H1 (cell line): ENCODE results near the gene COL6A3. TPM values are rescaled to one million over a fixed set of nuclear protein-coding genes. Genes with fewer than 3 reads are reported as not detected.

Source experiments
- CTCF ChIA-PET: fragments of 300-600 bp; sonication (Branson Sonifier 250); formaldehyde crosslinking; loops from one replicate; lab custom pipeline; 2021; ENCODE audit not compliant: partially characterized antibody; lab: Charles Lee
- POLR2A ChIA-PET: fragments of 300-600 bp; sonication (Branson Sonifier 250); formaldehyde crosslinking; loops from one replicate; lab custom pipeline; 2021; ENCODE audit warnings: inconsistent platforms; ENCODE audit not compliant: partially characterized antibody; lab: Charles Lee
- DNase-seq, 2 experiments: peaks; one replicate each; pipeline versions ENCODE4 v3.0.0 to v3.0.0-alpha.2; 2010 to 2022; ENCODE audit warnings: low spot score in 2 of 2, low read depth in 1 of 2, mixed read lengths in 1 of 2
- FAIRE-seq: peaks from 2 replicates; lab custom pipeline; 2011; peaks lifted over from hg19 to GRCh38; lab: Jason Lieb, UNC
- H2AFZ ChIP-seq: 2 replicates; pipeline ENCODE4 v1.8.1; 2012; ENCODE audit warnings: low read length, inconsistent platforms
- H2AK5ac ChIP-seq: 2 replicates; pipeline ENCODE4 v1.6.1; 2013; ENCODE audit warnings: low read depth, low read length
- H2BK120ac ChIP-seq: replicated peaks from 2 replicates; pipeline ENCODE3; 2013; ENCODE audit warnings: low read depth, low read length, inconsistent platforms
- H2BK12ac ChIP-seq: 2 replicates; pipeline ENCODE4 v1.6.1; 2013; ENCODE audit warnings: low read depth, low read length
- H2BK15ac ChIP-seq: 2 replicates; pipeline ENCODE4 v1.6.1; 2013; ENCODE audit warnings: low read length
- H2BK20ac ChIP-seq: 2 replicates; pipeline ENCODE4 v1.6.1; 2013; ENCODE audit warnings: low read length
- H2BK5ac ChIP-seq: 2 replicates; pipeline ENCODE4 v1.6.1; 2013; ENCODE audit warnings: low read depth, low read length
- H3K14ac ChIP-seq: 2 replicates; pipeline ENCODE4 v1.6.1; 2013; ENCODE audit warnings: inconsistent platforms; ENCODE audit not compliant: insufficient read length
- H3K18ac ChIP-seq: 2 replicates; pipeline ENCODE4 v1.6.1; 2013; ENCODE audit warnings: low read length; ENCODE audit errors: extremely low read depth
- H3K23ac ChIP-seq: 2 replicates; pipeline ENCODE4 v1.6.1; 2013; ENCODE audit warnings: inconsistent platforms; ENCODE audit not compliant: insufficient read length
- H3K23me2 ChIP-seq: 2 replicates; pipeline ENCODE4 v1.6.1; 2013; ENCODE audit warnings: low read depth, low read length
- H3K27ac ChIP-seq: 2 replicates; pipeline ENCODE4 v1.6.1; 2011; ENCODE audit warnings: low read depth, low read length, inconsistent platforms
- H3K27me3 ChIP-seq, 4 experiments: replicated peaks in 1 of 4; 1 replicate in 1 of 4; 2 replicates in 3 of 4; pipeline versions ENCODE4 v1.6.1 to v1.8.1; 2011 to 2013; ENCODE audit warnings: low read length in 3 of 4, mild to moderate bottlenecking in 3 of 4, inconsistent platforms in 2 of 4, mixed read lengths in 2 of 4, moderate library complexity in 1 of 4; ENCODE audit not compliant: control insufficient read depth in 3 of 4, insufficient read depth in 3 of 4; ENCODE audit errors: extremely low read depth in 1 of 4
- H3K36me3 ChIP-seq, 4 experiments: 2 replicates each; pipeline versions ENCODE4 v1.6.1 to v1.8.1; 2011 to 2013; ENCODE audit warnings: mild to moderate bottlenecking in 4 of 4, low read length in 3 of 4, moderate library complexity in 2 of 4, control low read depth in 1 of 4, inconsistent platforms in 1 of 4; ENCODE audit not compliant: insufficient read depth in 4 of 4, control insufficient read depth in 2 of 4
- H3K4ac ChIP-seq: replicated peaks from 2 replicates; pipeline ENCODE3; 2013; ENCODE audit warnings: low read length, low read depth, mixed read lengths, inconsistent platforms; ENCODE audit not compliant: insufficient read length
- H3K4me1 ChIP-seq, 4 experiments: replicated peaks in 1 of 4; 1 replicate in 1 of 4; 2 replicates in 3 of 4; pipeline versions ENCODE4 v1.6.1 to v1.8.1; 2011 to 2013; ENCODE audit warnings: low read length in 3 of 4, inconsistent platforms in 2 of 4, mixed read lengths in 1 of 4; ENCODE audit not compliant: insufficient read depth in 4 of 4, control insufficient read depth in 3 of 4
- H3K4me2 ChIP-seq, 2 experiments: 2 replicates each; pipeline versions ENCODE4 v1.6.1 to v1.8.1; 2011 to 2013; ENCODE audit warnings: low read depth in 2 of 2, low read length in 2 of 2, control low read depth in 1 of 2, inconsistent platforms in 1 of 2, mild to moderate bottlenecking in 1 of 2; ENCODE audit not compliant: insufficient read depth in 1 of 2
- H3K4me3 ChIP-seq, 4 experiments: fragments of 200-600, 300-600 bp in 1 of 4; sonication (generic), shearing (Covaris generic), sonication (Bioruptor Twin) in 1 of 4; 2 replicates each; pipeline versions ENCODE4 v1.5.1 to v1.8.1; 2011 to 2016; ENCODE audit warnings: low read length in 4 of 4, low read depth in 3 of 4, control low read depth in 2 of 4, inconsistent platforms in 2 of 4, mild to moderate bottlenecking in 2 of 4, mixed read lengths in 1 of 4, moderate library complexity in 1 of 4; ENCODE audit not compliant: insufficient read depth in 2 of 4; ENCODE audit errors: extremely low read depth in 1 of 4
- H3K56ac ChIP-seq: replicated peaks from 2 replicates; pipeline ENCODE3; 2013; ENCODE audit warnings: low read depth, mild to moderate bottlenecking, mixed read lengths, low read length, inconsistent platforms; ENCODE audit not compliant: insufficient read length
- H3K79me1 ChIP-seq: 2 replicates; pipeline ENCODE4 v1.6.1; 2013; ENCODE audit warnings: low read depth, low read length, control low read depth
- H3K79me2 ChIP-seq, 2 experiments: 2 replicates each; pipeline versions ENCODE4 v1.6.1 to v1.8.1; 2012 to 2013; ENCODE audit warnings: low read length in 2 of 2, mild to moderate bottlenecking in 2 of 2, inconsistent platforms in 1 of 2; ENCODE audit not compliant: insufficient read depth in 2 of 2, control insufficient read depth in 1 of 2
- H3K9ac ChIP-seq, 4 experiments: replicated peaks in 1 of 4; 1 replicate in 1 of 4; 2 replicates in 3 of 4; pipeline versions ENCODE4 v1.6.1 to v1.8.1; 2011 to 2013; ENCODE audit warnings: low read depth in 3 of 4, low read length in 3 of 4, control low read depth in 2 of 4, mild to moderate bottlenecking in 2 of 4, moderate library complexity in 2 of 4, inconsistent platforms in 1 of 4; ENCODE audit errors: extremely low read depth in 1 of 4
- H3K9me3 ChIP-seq, 2 experiments: 2 replicates each; pipeline versions ENCODE4 v1.6.1 to v1.8.1; 2012 to 2013; ENCODE audit warnings: mild to moderate bottlenecking in 2 of 2, moderate library complexity in 2 of 2, control low read depth in 1 of 2, inconsistent platforms in 1 of 2, low read depth in 1 of 2, low read length in 1 of 2, mixed read lengths in 1 of 2; ENCODE audit not compliant: insufficient read depth in 2 of 2
- H4K20me1 ChIP-seq, 2 experiments: replicated peaks in 1 of 2; 2 replicates each; pipeline versions ENCODE3 to v1.8.1; 2011 to 2013; ENCODE audit warnings: inconsistent platforms in 2 of 2, low read length in 2 of 2, mild to moderate bottlenecking in 1 of 2; ENCODE audit not compliant: insufficient read depth in 2 of 2, control insufficient read depth in 1 of 2
- H4K5ac ChIP-seq: 2 replicates; pipeline ENCODE4 v1.6.1; 2013; ENCODE audit warnings: low read length, low read depth, mixed read lengths, inconsistent platforms; ENCODE audit not compliant: insufficient read length
- H4K8ac ChIP-seq: 2 replicates; pipeline ENCODE4 v1.8.0; 2013; ENCODE audit warnings: mild to moderate bottlenecking, moderate library complexity, low read length, inconsistent platforms; ENCODE audit not compliant: insufficient read depth; ENCODE audit errors: extremely low read depth
- H4K91ac ChIP-seq: replicated peaks from 2 replicates; pipeline ENCODE3; 2013; ENCODE audit warnings: low read length, mixed read lengths, inconsistent platforms; ENCODE audit not compliant: insufficient read length
- CBX5 ChIP-seq: fragments of 300-800, 300-1000 bp; sonication (generic); IDR thresholded peaks from 2 replicates; pipeline ENCODE4 v1.7.1; 2016; ENCODE audit warnings: antibody characterized with exemption, low read length, low read depth
- EZH2 ChIP-seq: fragments of 200-600 bp; sonication (generic); IDR thresholded peaks from 2 replicates; pipeline ENCODE4 v1.7.1; 2012; ENCODE audit warnings: low read depth, mild to moderate bottlenecking, moderate library complexity, low read length, inconsistent platforms; ENCODE audit not compliant: severe bottlenecking
- FOSL1 ChIP-seq: IDR thresholded peaks from 2 replicates; pipeline ENCODE4 v1.6.1; 2011; ENCODE audit warnings: mild to moderate bottlenecking, low read depth, low read length, moderate library complexity; ENCODE audit not compliant: insufficient read depth
- HDAC6 ChIP-seq: IDR thresholded peaks from one replicate; pipeline ENCODE4 v1.7.1; 2012; ENCODE audit warnings: low read depth, mild to moderate bottlenecking, inconsistent platforms, low read length, moderate library complexity
- PHF8 ChIP-seq: fragments of 200-600 bp; sonication (generic); conservative IDR thresholded peaks from 2 replicates; pipeline ENCODE4 v1.7.1; 2012; ENCODE audit warnings: low read depth, mild to moderate bottlenecking, inconsistent platforms, low read length, moderate library complexity
- POLR2AphosphoS5 ChIP-seq: IDR thresholded peaks from 2 replicates; pipeline ENCODE4 v1.6.1; 2011; ENCODE audit warnings: low read depth, low read length
- POU5F1 ChIP-seq: IDR thresholded peaks from 2 replicates; pipeline ENCODE4 v1.6.1; 2011; ENCODE audit warnings: low read depth, mild to moderate bottlenecking, low read length, moderate library complexity
- RBBP5 ChIP-seq: IDR thresholded peaks from 2 replicates; pipeline ENCODE4 v1.7.1; 2012; ENCODE audit warnings: low read depth, mild to moderate bottlenecking, inconsistent platforms, low read length, moderate library complexity, borderline replicate concordance
- SIN3A ChIP-seq, 2 experiments: IDR thresholded peaks in 1 of 2; conservative IDR thresholded peaks in 1 of 2; 2 replicates each; pipeline ENCODE4 v1.6.1; 2011 to 2012; ENCODE audit warnings: low read length in 2 of 2, improper control_type of control experiment in 1 of 2, low read depth in 1 of 2, mild to moderate bottlenecking in 1 of 2
- SIX5 ChIP-seq: IDR thresholded peaks from 2 replicates; pipeline ENCODE4 v1.6.1; 2011; ENCODE audit warnings: mild to moderate bottlenecking, low read depth, low read length
- SP1 ChIP-seq: IDR thresholded peaks from 2 replicates; pipeline ENCODE4 v1.6.1; 2011; ENCODE audit warnings: low read depth, low read length
- WGBS, 2 experiments: shearing (Covaris generic) in 1 of 2; methylation state at CpG; one replicate each; pipeline versions ENCODE4 v1.1.6 to v1.1.7; 2013 to 2015; ENCODE audit warnings: low lambda C conversion rate in 2 of 2, mixed read lengths in 2 of 2, inconsistent platforms in 1 of 2, low coverage in 1 of 2, missing lambda C conversion rate in 1 of 2; ENCODE audit not compliant: insufficient replicate concordance in 2 of 2, insufficient coverage in 1 of 2, insufficient read length in 1 of 2; ENCODE audit errors: extremely low coverage in 1 of 2, missing lambda C conversion rate in 1 of 2; 5-methylcytosine and 5-hydroxymethylcytosine counted together
- polyA plus RNA-seq, 7 experiments: library from polyadenylated mRNA; depleted of rRNA in 3 of 7; stranded (reverse) in 5 of 7; unstranded in 2 of 7; fragments of >200 nt in 5 of 7; fragments of 200-250 nt in 2 of 7; gene quantifications; 1 replicate in 5 of 7; 2 replicates in 1 of 7; 4 replicates in 1 of 7; pipeline versions ENCODE4 v1.2.1 to v1.2.3, GENCODE V29; 2011 to 2013; ENCODE audit warnings: missing spikeins in 2 of 7, mixed read lengths in 2 of 7
- total RNA-seq: library from RNA; stranded (reverse); fragmentation: NEBNext Ultra II Directional; extraction: Animal tissue kit (Norgen Biotek cat#: 25700); gene quantifications from 2 replicates; pipeline ENCODE4 v1.2.1, GENCODE V29; 2021
- TF ChIP-seq, protein P1 (sequence below): IDR thresholded peaks from 2 replicates; pipeline ENCODE4 v1.6.1; 2012; ENCODE audit warnings: inconsistent platforms

Gene COL6A3
- total and polyA plus RNA-seq, 2 of the 8 experiments (the other 6 are each of a cell fraction or from before 2014, with no cell fraction given): 1.2 to 3.4 TPM

DNA sequence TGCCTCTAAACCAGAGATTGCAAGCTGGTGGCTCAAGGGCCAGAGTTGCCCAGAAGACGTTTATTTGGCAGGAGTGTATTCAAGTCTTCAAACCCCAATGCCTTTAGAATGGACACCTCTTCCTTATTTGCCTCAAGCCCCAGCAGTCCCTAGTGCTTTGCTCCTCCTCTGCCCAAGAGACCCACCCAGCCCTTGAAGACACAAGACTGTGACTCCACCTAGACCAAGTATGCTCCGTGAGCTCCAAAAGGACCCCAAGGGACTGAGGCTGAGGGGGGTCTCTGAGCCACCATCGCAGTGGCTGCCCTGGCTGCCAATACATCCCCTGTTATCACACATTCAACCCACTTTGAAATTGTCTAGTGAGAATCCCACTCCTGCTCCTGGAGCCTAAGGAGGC, 99.3 kb downstream of the COL6A3 start:
- Histone ChIP-seq H2BK12ac (0 out of 2 replicates have a peak overlapping the region, but pooled peaks have one; percentile 17), H2BK20ac (no peak overlapping the region), H2BK15ac (no peak overlapping the region), H3K23ac (no peak overlapping the region), H3K79me1 (no peaks in the 10 kb centered on the region; the same call in 1 of the 2 replicates), H3K36me3 (no peaks in the 10 kb centered on the region), H3K4me3 (no peak overlapping the region), H3K4me2 (no peak overlapping the region), H2BK5ac (no peak overlapping the region), H3K18ac (no peak overlapping the region), H3K79me2 (no peaks in the 10 kb centered on the region), H4K8ac (peak overlapping the region; percentile 63; the same call in 1 of the 2 replicates), H3K56ac (no peak overlapping the region), H3K9ac (no peak overlapping the region), H3K4ac (no peak overlapping the region), H2BK120ac (no peak overlapping the region), H3K9me3 (no peaks in the 10 kb centered on the region), H4K20me1 (no peaks in the 10 kb centered on the region), H2AFZ (no peak overlapping the region), H3K4me1 (peaks cover 0 to 3% (median under 1%) of the 10 kb centered on the region in 4 experiments; a peak in 1 of 7 replicates), H4K5ac (no peak overlapping the region), H2AK5ac (no peak overlapping the region), H4K91ac (no peak overlapping the region), H3K27me3 (no peaks in the 10 kb centered on the region), H3K23me2 (no peaks in the 10 kb centered on the region), H3K27ac (no peak overlapping the region), H3K14ac (no peak overlapping the region)
- 94% methylated on average over 3 of the region's 3 CpGs; no CpG with 5 or more reads in 1 of the 2 experiments for WGBS, 2 experiments
- TF ChIP-seq, protein P1, sequence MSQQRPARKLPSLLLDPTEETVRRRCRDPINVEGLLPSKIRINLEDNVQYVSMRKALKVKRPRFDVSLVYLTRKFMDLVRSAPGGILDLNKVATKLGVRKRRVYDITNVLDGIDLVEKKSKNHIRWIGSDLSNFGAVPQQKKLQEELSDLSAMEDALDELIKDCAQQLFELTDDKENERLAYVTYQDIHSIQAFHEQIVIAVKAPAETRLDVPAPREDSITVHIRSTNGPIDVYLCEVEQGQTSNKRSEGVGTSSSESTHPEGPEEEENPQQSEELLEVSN: no peak
- TF ChIP-seq POU5F1 (no peak), EZH2 (no peak), SIX5 (no peak), SIN3A (conservative IDR thresholded peaks at IDR 0.05 in 1 of 2, IDR thresholded peaks at IDR 0.05 in 1 of 2; ENCODE audit: low read depth in 1 of 2, low read length in 2 of 2) (no peak), HDAC6 (no peak), PHF8 (no peak), SP1 (no peak), RBBP5 (no peak), CBX5 (no peak), FOSL1 (no peak), POLR2AphosphoS5 (no peak)
- CTCF ChIA-PET: interaction anchor here (0.7 to 4.4 kb wide), 4 partner anchors 8 to 141 kb away, joined by 3 to 32 read pairs (median 3); no protein-coding TSS in a partner anchor
- no peak for FAIRE-seq
- DNase-seq: no peak
- POLR2A ChIA-PET: no interaction called here
